ENCODE results near the gene MFSD12. TPM values are rescaled to one million over a fixed set of nuclear protein-coding genes. Genes with fewer than 3 reads are reported as not detected.

Gene MFSD12
- total RNA-seq = 59.2 and 76.9 TPM in 2 replicates

GRCh38 chr19:3557461-3558248, at the start of gene MFSD12:
Gene MFSD12 (minus strand): TSS chr19:3557586. CDS start chr19:3557403, 183 bp downstream.
- DNase-seq = peak; percentile 94

GRCh38 chr19:3606690-3607289, 49.4 kb upstream of the MFSD12 start, which contains the start of gene TBXA2R:
Gene TBXA2R (minus strand): TSS chr19:3606875. CDS start chr19:3600634, 6,241 bp downstream.
- peak; percentile 63 for ATAC-seq (ENCODE audit: low read depth)
- no peak within 1 kb of the TSS for H3K27ac Mint-ChIP-seq
- DNase-seq = peak; percentile 74
- no peak for TF ChIP-seq CTCF (IDR thresholded peaks at IDR 0.05)
- no peaks in the 10 kb centered on the region for H3K9me3 Mint-ChIP-seq
- CTCF ChIA-PET = interaction anchor here (0.9 to 1.2 kb wide), 2 partner anchors 16 to 61 kb away, joined by 3 to 4 read pairs; no protein-coding TSS in a partner anchor
- H3K4me1 Mint-ChIP-seq = peaks cover 18% of the 10 kb centered on the region
- H3K36me3 Mint-ChIP-seq (ENCODE audit: low read depth) = peaks cover 10% of the 10 kb centered on the region
- H3K27me3 Mint-ChIP-seq = peaks cover 1% of the 10 kb centered on the region
- intact Hi-C loops (cut with micrococcal nuclease) = loop anchor here (5.0 kb wide), 1 partner anchor 49 kb away; the partner anchor contains the start of gene MFSD12
- peak within 1 kb of the TSS; percentile 65 for H3K4me3 Mint-ChIP-seq
- POLR2A ChIA-PET = interaction anchor here (0.6 kb wide), 1 partner anchor 22 kb away, joined by 4 read pairs; no protein-coding TSS in a partner anchor

More at GRCh38 chr19:3557461-3558248, at the start of gene MFSD12:
- Mint-ChIP-seq H3K9me3 (no peaks in the 10 kb centered on the region), H3K36me3 (ENCODE audit: low read depth) (peaks cover 6% of the 10 kb centered on the region), H3K4me1 (peaks cover 57% of the 10 kb centered on the region), H3K4me3 (peak within 1 kb of the TSS; percentile 89), H3K27me3 (no peaks in the 10 kb centered on the region), H3K27ac (peak within 1 kb of the TSS; percentile 86)
- ChIA-PET CTCF (interaction anchor here (1.0 to 6.0 kb wide), 3 partner anchors 12 to 108 kb away, joined by 3 to 37 read pairs (median 3); partner anchors contain the start of gene GIPC3), POLR2A (interaction anchor here (0.6 to 3.0 kb wide), 9 partner anchors 11 to 710 kb away, joined by 3 to 13 read pairs (median 3); partner anchors contain the start of gene MRPL54)
- ATAC-seq (ENCODE audit: low read depth) = peak; percentile 86
- intact Hi-C loops (cut with micrococcal nuclease) = loop anchor here (1.0 to 10.0 kb wide), 7 partner anchors 13 to 507 kb away; partner anchors contain the start of genes APBA3, CACTIN, FZR1 and HMG20B
- no peak for TF ChIP-seq CTCF (IDR thresholded peaks at IDR 0.05)

- Mint-ChIP-seq H3K9me3 (no peaks in the 10 kb centered on the region), H3K36me3 (ENCODE audit: low read depth) (peaks cover 8% of the 10 kb centered on the region), H3K27ac (no peak overlapping the region), H3K27me3 (peaks cover 1% of the 10 kb centered on the region), H3K4me1 (peaks cover 18% of the 10 kb centered on the region), H3K4me3 (peak overlapping the region; percentile 63)
- intact Hi-C loops (cut with micrococcal nuclease) = loop anchor here (5.0 kb wide), 1 partner anchor 49 kb away; the partner anchor contains the start of gene MFSD12
- POLR2A ChIA-PET = no interaction called here
- peak; percentile 35 for ATAC-seq (ENCODE audit: low read depth)
- TF ChIP-seq CTCF (IDR thresholded peaks at IDR 0.05) = no peak
- CTCF ChIA-PET = no interaction called here
- no peak for DNase-seq
These were observed 48.8 kb upstream of the MFSD12 start for GRCh38 chr19:3606174-3606689.

- ChIA-PET POLR2A (no interaction called here), CTCF (no interaction called here)
- Mint-ChIP-seq H3K27me3 (peaks cover 1% of the 10 kb centered on the region), H3K4me3 (no peak overlapping the region), H3K9me3 (no peaks in the 10 kb centered on the region), H3K4me1 (peaks cover 18% of the 10 kb centered on the region), H3K36me3 (ENCODE audit: low read depth) (peaks cover 7% of the 10 kb centered on the region), H3K27ac (no peak overlapping the region)
- DNase-seq (no peak), ATAC-seq (ENCODE audit: low read depth) (no peak)
- intact Hi-C loops (cut with micrococcal nuclease) = loop anchor here (5.0 kb wide), 1 partner anchor 48 kb away; the partner anchor contains the start of gene MFSD12
- no peak for TF ChIP-seq CTCF (IDR thresholded peaks at IDR 0.05)
These were observed 48.4 kb upstream of the MFSD12 start for GRCh38 chr19:3605770-3606169.

All from activated B cell treated with CpG ODN at 0.5 μM for 24 hours (primary cell).